ENCODE measurements around the gene LIN7A.

LIN7A gene

DNA sequence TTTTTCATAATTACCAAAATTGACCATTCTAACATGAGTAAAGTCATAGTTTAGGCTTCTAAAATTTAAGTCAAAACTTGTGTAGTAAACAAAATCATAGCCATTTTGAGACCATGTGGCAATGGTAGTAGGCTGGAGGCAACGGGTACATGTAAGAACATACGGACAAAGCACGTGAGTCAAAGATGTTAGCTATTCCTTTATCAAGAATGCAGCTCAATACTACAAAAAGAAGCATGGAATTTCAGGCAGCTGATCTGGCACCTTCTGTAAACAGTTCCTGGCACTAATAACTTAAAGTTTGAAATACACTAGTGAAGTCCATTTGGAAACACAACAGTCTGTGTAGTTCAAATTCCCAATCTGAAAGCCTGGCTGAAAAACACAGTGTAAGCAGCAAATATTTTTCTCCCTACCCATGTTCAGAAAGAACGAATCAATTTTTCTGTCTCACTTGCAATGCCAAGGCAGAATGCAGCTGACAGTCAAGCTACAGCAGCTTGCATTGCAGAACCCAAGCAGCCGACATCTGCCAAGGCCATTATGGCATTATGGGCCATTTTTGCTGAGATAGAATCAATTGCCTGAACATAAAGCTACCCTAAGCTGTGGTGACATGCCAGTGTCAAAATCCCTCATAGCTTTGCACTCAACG is 191.8 kb downstream of the LIN7A start:
- no peak overlapping the region for H3K4me3 ChIP-seq (ENCODE audit: low read length)
- no peaks in the 10 kb centered on the region for H3K9me3 ChIP-seq (ENCODE audit: low read length)
- no peak overlapping the region for H2AFZ ChIP-seq (ENCODE audit: low read depth, low read length)
- H3K4me1 ChIP-seq (ENCODE audit: insufficient read depth, low read length): peaks cover 17% of the 10 kb centered on the region
- H3K36me3 ChIP-seq (ENCODE audit: insufficient read depth, low read length): no peaks in the 10 kb centered on the region
- no peaks in the 10 kb centered on the region for H3K27me3 ChIP-seq (ENCODE audit: insufficient read depth, low read length)
